EL (cell line): ENCODE measurements around the gene SRGAP3.

Experiments used
- DNase-seq: peaks from one replicate; pipeline ENCODE4 v3.0.0-alpha.2; 2016

Gene SRGAP3

DNA sequence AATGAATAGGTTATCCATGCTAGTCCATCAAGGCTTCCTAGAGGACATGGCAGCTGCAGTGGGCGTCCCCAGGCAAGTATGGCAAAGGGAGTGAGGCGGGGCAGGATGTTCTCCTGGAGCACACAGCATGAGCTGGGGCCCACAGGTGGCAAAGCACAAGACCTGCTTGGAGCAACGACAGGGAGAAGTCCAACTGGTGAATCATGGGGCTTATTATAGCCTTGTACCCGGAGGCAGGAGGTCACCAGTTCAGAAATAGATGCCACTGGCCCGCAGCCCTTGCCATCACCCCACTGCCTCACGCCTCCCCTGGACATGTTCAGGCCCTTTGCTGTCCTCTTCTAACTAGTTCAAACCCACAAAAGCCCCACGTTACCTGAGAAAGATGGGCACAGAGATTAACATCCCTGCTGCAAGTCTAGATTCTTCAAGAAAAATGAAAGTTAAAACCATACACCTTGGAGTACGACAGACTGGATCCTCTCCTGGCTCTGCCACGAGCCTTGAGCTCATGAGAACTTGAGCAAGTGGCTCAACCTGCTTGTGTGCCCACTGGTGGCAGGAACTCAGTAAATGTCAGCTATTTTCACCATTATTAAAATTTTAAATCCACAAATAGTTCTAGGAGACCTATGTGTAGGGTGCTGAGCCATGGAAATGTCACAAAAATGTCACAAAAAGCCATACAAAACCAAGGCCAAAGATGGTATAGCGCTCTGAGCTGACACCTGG, 1.8 kb upstream of the SRGAP3 start:
- DNase-seq, result no peak

GRCh38 chr3:9250236-9250635, 790 bp upstream of the SRGAP3 start:
- DNase-seq, result no peak

GRCh38 chr3:9248522-9249271, 749 bp downstream of the SRGAP3 start:
- no peak for DNase-seq

DNA sequence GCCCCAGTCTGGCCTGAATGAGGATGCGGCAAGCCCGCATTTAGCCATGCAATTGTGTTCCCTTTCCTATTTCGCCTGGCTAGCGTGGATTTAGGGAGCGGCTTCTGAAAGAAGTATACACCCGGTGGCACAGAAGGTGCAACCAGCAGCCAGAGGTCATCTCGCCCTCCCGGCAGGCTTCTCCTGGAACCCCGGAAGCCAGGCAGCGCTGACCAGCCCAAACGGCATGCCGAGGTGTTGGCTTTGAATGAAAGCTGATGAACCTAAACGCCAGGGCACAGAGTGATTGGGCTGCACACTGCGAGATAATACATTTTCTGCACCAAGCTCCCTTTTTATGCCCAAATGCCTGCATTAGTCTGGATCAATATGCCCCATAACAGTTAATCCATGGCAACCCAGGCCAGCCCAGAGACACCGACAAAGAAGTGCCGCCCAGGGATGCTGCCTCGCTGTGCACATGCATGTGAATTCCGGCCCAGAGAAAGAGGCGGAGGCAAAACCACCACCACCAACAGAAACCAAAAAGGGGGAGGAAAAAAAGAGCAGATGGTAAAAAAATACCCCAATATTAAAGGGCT, 1.4 kb downstream of the SRGAP3 start:
- DNase-seq, result no peak

DNA sequence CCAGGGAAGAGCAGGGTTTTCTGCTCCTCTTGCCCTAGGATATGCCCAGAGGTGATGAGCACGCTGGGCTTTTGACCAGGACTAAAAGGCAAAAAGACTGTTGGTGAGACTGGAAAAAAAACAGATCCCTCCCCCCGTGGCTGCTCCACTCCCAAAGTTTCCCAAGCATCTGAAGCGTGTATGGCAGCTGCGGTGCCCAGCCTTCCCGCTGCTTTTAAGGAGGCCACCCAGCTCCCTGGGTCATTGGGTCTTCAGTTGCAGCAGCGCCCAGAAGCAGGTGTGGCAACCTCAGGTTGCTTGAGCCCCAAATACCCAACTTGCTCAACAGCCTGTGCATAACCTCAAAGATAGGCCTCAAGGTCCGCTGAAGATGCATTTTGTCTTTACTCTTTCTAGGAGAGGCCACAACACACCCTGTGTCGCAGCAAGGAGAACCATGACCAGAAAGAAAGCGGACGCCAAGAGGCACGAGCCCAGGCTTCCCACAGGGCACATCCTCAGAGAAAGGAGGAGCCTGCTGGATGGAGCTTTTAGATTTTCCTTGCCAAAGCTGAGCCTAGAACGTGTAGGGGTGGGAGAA, 2.0 kb downstream of the SRGAP3 start:
- DNase-seq, result no peak

- no peak for DNase-seq
Observed at GRCh38 chr3:9246189-9246588, 3.3 kb downstream of the SRGAP3 start.

DNA sequence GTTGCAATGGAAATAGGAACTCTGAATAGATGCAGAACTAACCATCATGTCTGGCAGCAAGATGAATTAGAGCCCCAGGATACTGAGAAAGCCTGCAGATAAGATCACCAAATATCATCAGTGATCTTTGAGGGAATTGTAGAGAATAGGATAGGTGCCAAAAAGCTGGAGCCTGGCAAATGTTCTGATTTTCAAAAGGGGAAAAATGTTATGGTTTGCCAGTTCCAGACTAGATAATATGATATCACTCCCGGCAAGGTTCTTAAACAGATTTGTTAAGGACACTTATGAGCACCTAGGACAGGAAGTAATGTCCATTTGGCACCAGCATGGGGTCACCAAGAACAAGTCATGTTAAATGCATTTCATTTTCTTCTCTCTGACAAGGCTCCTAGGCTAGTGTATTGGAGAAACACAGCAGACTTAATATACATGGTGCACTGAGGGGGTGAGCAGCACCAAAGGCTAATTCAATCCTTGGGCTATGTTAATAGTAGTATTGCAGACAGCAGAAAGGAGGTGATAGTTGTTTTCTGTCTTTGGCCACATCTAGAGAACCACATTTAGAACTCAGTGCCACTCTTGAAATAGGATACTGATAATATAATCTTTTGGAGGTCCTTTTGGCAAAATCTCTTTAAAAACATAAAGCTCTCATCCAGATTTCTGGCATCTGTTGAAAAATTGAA, 4.8 kb downstream of the SRGAP3 start:
- DNase-seq, result no peak

DNA sequence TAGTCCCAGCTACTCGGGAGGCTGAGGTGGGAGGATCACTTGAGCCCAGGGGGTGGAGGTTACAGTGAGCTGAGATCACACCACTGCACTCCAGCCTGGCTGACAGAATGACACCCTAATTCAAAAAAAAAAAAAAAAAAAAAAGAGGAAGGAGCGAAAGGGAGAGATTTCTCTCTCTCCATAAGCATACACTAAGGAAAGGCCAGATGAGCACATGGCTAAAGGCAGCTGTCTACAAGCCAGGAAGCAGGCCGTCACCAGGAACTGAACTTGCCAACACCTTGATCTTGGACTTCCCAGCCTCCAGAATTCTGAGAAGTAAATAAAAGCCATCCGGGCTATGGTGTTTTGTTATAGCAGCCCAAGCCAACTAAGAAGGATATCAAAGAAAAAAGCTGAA, 7.5 kb downstream of the SRGAP3 start:
- DNase-seq, result no peak

- DNase-seq, result no peak
Observed at GRCh38 chr3:9239680-9240079, 9.8 kb downstream of the SRGAP3 start.

GRCh38 chr3:9238721-9239295, 10.6 kb downstream of the SRGAP3 start:
- DNase-seq, result no peak

GRCh38 chr3:9238276-9238675, 11.2 kb downstream of the SRGAP3 start:
- DNase-seq, result no peak

DNA sequence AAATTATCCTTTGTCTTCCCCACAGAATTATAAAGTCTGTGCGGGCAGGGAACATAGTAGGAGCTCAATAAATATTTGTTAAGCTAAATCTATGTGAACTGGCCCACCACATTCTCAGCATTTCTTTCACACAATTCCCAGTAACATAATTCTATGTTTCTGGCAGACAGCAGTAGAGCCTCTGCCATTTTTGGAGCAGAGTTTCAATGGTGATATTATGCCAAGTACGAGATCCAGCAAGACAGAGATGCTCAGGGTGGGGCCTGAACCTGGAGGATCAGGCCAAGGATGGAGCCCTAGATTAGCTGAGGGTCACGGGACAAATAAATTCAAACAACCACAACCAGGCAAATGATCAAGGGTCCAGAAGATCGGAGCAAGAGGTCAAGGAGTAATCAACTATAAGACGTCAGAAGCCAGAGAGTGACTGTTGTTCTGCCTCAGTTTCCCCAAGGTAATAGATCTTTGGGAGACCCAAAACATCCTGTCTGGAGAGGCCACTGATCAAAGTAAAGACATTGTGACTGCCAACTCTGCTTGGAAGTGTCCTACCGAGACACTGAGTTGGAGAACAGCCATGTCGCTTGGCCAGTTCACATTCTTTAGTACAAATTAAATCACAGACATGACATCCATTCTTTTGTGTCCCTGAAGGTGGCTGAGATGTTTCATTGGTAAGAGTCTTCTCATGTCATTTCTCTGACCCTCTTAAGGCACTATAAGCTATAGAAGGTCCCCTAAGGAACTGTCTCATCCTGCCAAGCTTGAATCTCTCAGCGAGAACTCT, 15.4 kb downstream of the SRGAP3 start:
- no peak for DNase-seq

DNA sequence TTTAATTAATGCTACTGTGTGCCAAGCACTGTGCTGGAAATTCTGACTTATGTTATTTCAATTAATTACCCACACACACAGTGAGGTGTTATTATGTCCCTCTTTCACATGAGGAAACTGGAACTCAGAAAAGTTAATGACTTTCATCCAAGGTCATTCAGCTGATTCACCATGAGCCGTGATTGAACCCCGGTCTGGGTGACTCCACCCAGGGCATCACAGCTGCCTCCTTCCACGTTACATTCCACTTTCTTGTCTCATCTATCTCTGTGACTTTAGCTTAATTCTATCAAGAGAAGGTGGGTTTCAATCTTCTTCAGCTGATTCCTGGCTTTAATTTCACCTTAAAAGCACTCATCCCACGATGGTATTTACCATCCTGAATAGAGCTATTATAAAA, 16.3 kb downstream of the SRGAP3 start:
- DNase-seq, result no peak

GRCh38 chr3:9231937-9232336, 17.5 kb downstream of the SRGAP3 start:
- DNase-seq, result no peak

GRCh38 chr3:9231471-9231870, 18.0 kb downstream of the SRGAP3 start:
- DNase-seq, result no peak

- DNase-seq, result no peak
Observed at GRCh38 chr3:9231006-9231405, 18.4 kb downstream of the SRGAP3 start.

DNA sequence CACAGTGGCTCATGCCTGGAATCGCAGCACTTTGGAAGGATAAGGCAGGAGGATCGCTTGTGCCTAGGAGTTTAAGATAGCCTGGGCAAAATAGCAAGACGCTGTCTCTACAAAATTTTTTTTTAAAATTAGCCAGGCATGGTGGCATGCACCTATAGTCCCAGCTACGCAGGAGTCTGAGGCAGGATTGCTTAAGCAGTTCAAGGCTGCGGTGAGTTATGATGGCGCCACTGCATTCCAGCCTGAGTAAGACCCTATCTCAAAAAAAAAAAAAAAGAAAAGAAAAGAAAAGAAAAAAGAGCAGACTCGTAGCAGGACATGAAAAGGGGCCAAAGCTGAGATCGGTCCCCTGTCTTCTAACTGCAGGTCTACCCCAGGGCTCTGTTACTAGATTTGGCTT, 18.9 kb downstream of the SRGAP3 start:
- DNase-seq, result no peak

GRCh38 chr3:9229879-9230278, 19.6 kb downstream of the SRGAP3 start:
- no peak for DNase-seq

DNA sequence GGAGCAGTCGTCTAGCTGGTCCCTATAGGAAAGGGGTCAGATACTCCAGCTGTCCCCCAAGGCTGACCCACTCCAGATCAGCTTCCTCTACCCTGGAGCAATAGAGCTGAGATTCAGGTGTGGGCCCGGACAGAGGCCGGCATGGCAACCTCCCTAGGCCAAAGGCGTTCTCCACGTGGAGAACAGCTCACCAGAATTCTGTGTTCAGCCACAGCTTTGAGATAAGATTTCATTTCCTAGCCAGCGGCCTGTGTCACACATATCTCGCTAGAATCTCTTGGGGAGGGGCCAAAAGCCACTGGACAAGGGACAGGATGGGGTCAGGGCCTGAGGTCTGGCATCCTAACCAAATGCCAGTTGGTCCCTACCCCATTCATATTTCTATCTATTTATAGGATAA, 20.1 kb downstream of the SRGAP3 start:
- DNase-seq, result no peak

DNA sequence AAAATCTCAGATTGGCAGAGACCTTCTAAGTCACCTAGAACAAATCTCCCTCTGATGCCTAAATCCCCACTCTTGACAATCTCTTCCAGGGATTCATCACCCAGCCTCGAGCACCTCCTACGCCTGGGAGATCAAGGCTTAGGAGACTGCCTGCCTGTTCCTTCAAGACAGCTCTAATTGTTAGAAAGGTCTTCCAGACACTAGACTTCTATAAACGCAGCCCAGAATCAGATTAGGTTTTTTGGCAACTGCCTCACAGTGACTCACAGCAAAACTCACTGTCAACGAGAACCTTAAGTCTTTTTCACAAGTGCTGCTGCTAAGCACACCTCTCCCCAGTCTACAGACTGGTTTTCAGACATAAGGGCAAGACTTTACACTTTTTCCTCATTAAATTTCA, 23.1 kb downstream of the SRGAP3 start:
- peak; percentile 19 for DNase-seq

GRCh38 chr3:9225268-9225667, 24.2 kb downstream of the SRGAP3 start:
- DNase-seq, result no peak

GRCh38 chr3:9224490-9224889, 25.0 kb downstream of the SRGAP3 start:
- peak; percentile 11 for DNase-seq
